ENCODE data around the gene HRH2. TPM values are rescaled to one million over a fixed set of nuclear protein-coding genes. Genes with fewer than 3 reads are reported as not detected.

Gene HRH2
- polyA plus RNA-seq, 1 donor (not counting 4 experiments of a cell fraction or from before 2014, with no cell fraction given): not detected

DNA sequence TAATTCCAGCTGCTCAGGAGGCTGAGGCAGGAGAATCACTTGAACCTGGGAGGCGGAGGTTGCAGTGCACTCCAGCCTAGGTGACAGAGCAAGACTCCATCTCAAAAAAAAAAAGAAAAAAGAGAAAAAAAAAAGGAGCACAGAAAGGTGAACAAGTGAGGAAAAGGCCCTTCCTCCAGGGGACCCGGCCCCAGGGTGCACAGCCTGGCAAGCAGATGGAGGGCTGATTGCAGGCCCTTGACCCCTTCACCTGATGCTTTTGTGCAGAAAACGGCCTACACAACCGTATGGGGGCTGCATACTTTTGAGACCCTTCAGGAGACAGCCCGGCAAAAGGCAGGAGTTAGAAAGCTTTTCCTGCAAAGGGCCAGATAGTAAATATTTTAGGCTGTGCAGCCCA is 33.9 kb downstream of the HRH2 start:
- no peaks in the 10 kb centered on the region for H3K9me3 ChIP-seq (ENCODE audit: control insufficient read depth, low read depth, low read length)

DNA sequence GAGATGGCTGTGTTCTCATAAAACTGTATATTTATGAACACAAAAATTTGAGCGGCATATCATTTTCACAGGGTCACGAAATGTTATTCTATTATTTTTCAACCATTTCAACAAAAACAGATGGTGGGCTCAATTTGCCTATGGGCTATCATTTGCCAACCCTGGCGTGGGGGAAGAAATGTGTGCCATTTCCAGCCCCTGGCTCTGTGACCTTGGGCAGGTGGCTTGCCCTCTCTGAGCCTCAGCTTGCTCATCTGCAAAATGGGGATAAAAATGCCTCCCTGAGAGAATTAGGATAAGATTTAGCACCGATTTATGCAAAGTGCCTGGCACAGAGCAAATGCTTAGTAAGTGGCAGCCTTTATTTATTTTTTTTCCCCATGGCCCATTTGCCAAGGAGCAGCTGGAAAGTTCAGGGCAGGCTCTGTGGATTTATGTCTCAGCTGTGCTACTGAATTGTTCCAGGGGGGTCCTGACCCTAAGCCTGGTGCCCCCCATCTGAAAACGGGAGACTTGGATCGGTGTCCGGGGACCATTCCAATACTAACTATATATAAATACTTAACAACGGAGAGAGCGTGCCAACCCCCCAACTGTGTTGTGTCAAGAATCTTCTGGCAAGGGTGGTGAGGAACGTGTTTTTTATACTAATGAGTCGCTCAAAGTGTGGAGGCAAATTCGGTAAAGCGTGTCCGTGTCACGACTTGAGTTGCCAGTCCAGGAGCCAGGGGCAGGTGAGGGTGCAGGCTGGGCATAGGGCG is 34.5 kb downstream of the HRH2 start:
- dilution Hi-C loops (cut with MboI; ENCODE audit: extremely low pct_ligation_motif_present, low sequenced_read_pairs): no loop called here
- Histone ChIP-seq H3K27me3 (ENCODE audit: control insufficient read depth, extremely low read depth, insufficient read depth, low read length) (no peaks in the 10 kb centered on the region), H3K79me2 (ENCODE audit: control insufficient read depth, insufficient read depth, low read length) (no peaks in the 10 kb centered on the region), H3K9ac (ENCODE audit: control insufficient read depth, extremely low read depth, insufficient read depth, low read length) (no peak overlapping the region), H4K20me1 (ENCODE audit: control insufficient read depth, extremely low read depth, insufficient read depth, low read length) (no peaks in the 10 kb centered on the region), H2AFZ (ENCODE audit: control insufficient read depth, low read length) (no peak overlapping the region), H3K4me2 (ENCODE audit: control insufficient read depth, extremely low read depth, insufficient read depth, low read depth, low read length) (no peak overlapping the region), H3K36me3 (ENCODE audit: control insufficient read depth in 2 of 2, extremely low read depth in 1 of 2, insufficient read depth in 2 of 2, low read length in 2 of 2) (no peaks in the 10 kb centered on the region), H3K9me1 (ENCODE audit: control insufficient read depth, extremely low read depth, insufficient read depth, low read length) (no peaks in the 10 kb centered on the region), H3K9me3 (ENCODE audit: control insufficient read depth, low read depth, low read length) (no peaks in the 10 kb centered on the region), H3K4me3 (ENCODE audit: control insufficient read depth in 2 of 3, extremely low read depth in 1 of 3, insufficient read depth in 2 of 3, low read depth in 1 of 3, low read length in 3 of 3) (no peak overlapping the region), H3K4me1 (ENCODE audit: control insufficient read depth, extremely low read depth, insufficient read depth, low read length) (no peaks in the 10 kb centered on the region), H3K27ac (ENCODE audit: control insufficient read depth, insufficient read depth, low read length) (no peak overlapping the region)
- TF ChIP-seq, protein P1, sequence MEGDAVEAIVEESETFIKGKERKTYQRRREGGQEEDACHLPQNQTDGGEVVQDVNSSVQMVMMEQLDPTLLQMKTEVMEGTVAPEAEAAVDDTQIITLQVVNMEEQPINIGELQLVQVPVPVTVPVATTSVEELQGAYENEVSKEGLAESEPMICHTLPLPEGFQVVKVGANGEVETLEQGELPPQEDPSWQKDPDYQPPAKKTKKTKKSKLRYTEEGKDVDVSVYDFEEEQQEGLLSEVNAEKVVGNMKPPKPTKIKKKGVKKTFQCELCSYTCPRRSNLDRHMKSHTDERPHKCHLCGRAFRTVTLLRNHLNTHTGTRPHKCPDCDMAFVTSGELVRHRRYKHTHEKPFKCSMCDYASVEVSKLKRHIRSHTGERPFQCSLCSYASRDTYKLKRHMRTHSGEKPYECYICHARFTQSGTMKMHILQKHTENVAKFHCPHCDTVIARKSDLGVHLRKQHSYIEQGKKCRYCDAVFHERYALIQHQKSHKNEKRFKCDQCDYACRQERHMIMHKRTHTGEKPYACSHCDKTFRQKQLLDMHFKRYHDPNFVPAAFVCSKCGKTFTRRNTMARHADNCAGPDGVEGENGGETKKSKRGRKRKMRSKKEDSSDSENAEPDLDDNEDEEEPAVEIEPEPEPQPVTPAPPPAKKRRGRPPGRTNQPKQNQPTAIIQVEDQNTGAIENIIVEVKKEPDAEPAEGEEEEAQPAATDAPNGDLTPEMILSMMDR (optimal IDR thresholded peaks at IDR 0.05 in 1 of 3, IDR thresholded peaks at IDR 0.05 in 1 of 3, conservative IDR thresholded peaks at IDR 0.05 in 1 of 3; ENCODE audit: extremely low read depth in 1 of 3, insufficient read depth in 2 of 3, low read length in 3 of 3): no peak
- no peak for TF ChIP-seq EZH2 (IDR thresholded peaks at IDR 0.05; ENCODE audit: low read length)
- FAIRE-seq: no peak
- no peak for DNase-seq (ENCODE audit: low read depth, low spot score)

More for the DNA sequence above, 33.9 kb downstream of the HRH2 start:
- no peak overlapping the region for H3K4me2 ChIP-seq (ENCODE audit: control insufficient read depth, extremely low read depth, insufficient read depth, low read depth, low read length)
- no peaks in the 10 kb centered on the region for H3K4me1 ChIP-seq (ENCODE audit: control insufficient read depth, extremely low read depth, insufficient read depth, low read length)
- no peaks in the 10 kb centered on the region for H3K36me3 ChIP-seq (ENCODE audit: control insufficient read depth in 2 of 2, extremely low read depth in 1 of 2, insufficient read depth in 2 of 2, low read length in 2 of 2)
- no peaks in the 10 kb centered on the region for H3K9me1 ChIP-seq (ENCODE audit: control insufficient read depth, extremely low read depth, insufficient read depth, low read length)
- no peaks in the 10 kb centered on the region for H4K20me1 ChIP-seq (ENCODE audit: control insufficient read depth, extremely low read depth, insufficient read depth, low read length)
- no peak for DNase-seq (ENCODE audit: low read depth, low spot score)
- H2AFZ ChIP-seq (ENCODE audit: control insufficient read depth, low read length): no peak overlapping the region
- no peak for TF ChIP-seq EZH2 (IDR thresholded peaks at IDR 0.05; ENCODE audit: low read length)
- TF ChIP-seq, protein P1 (optimal IDR thresholded peaks at IDR 0.05 in 1 of 3, IDR thresholded peaks at IDR 0.05 in 1 of 3, conservative IDR thresholded peaks at IDR 0.05 in 1 of 3; ENCODE audit: extremely low read depth in 1 of 3, insufficient read depth in 2 of 3, low read length in 3 of 3): no peak
- dilution Hi-C loops (cut with MboI; ENCODE audit: extremely low pct_ligation_motif_present, low sequenced_read_pairs): no loop called here
- H3K9ac ChIP-seq (ENCODE audit: control insufficient read depth, extremely low read depth, insufficient read depth, low read length): no peak overlapping the region
- H3K4me3 ChIP-seq (ENCODE audit: control insufficient read depth in 2 of 3, extremely low read depth in 1 of 3, insufficient read depth in 2 of 3, low read depth in 1 of 3, low read length in 3 of 3): no peak overlapping the region
- H3K27ac ChIP-seq (ENCODE audit: control insufficient read depth, insufficient read depth, low read length): no peak overlapping the region
- H3K27me3 ChIP-seq (ENCODE audit: control insufficient read depth, extremely low read depth, insufficient read depth, low read length): no peaks in the 10 kb centered on the region
- FAIRE-seq: no peak
- no peaks in the 10 kb centered on the region for H3K79me2 ChIP-seq (ENCODE audit: control insufficient read depth, insufficient read depth, low read length)
